Esophagus squamous epithelium (tissue), 5 donors: Measurements from ENCODE around the gene UGGT1. TPM values are rescaled to one million over a fixed set of nuclear protein-coding genes. Genes with fewer than 3 reads are reported as not detected.

Experiments used
- DNase-seq: peaks from one replicate; lab custom pipeline; 2025; lab: John Stamatoyannopoulos, UW
- H3K27ac ChIP-seq, 4 donors: fragments of 200-600 bp; sonication (generic); one replicate each; pipeline ENCODE4 v1.5.1; 2016 to 2019; ENCODE audit warnings: mild to moderate bottlenecking in 1 of 4
- H3K27me3 ChIP-seq, 4 donors: fragments of 200-600 bp; sonication (generic); 1 replicate in 3 of 4; 2 replicates in 1 of 4; pipeline versions ENCODE4 v1.5.1 to v1.6.0; 2017 to 2021; ENCODE audit warnings: antibody characterized with exemption in 1 of 4
- H3K36me3 ChIP-seq, 3 donors: fragments of 200-600 bp; sonication (generic); one replicate each; pipeline ENCODE4 v1.5.1; 2016 to 2019
- H3K4me1 ChIP-seq, 3 donors: fragments of 200-600 bp; sonication (generic); one replicate each; pipeline ENCODE4 v1.5.1; 2017 to 2019
- H3K4me3 ChIP-seq, 4 donors: fragments of 200-600 bp; sonication (generic); 1 replicate in 3 of 4; 2 replicates in 1 of 4; pipeline ENCODE4 v1.5.1; 2016 to 2019; ENCODE audit warnings: mild to moderate bottlenecking in 2 of 4, moderate library complexity in 1 of 4
- H3K9me3 ChIP-seq, 3 donors: fragments of 200-600 bp; sonication (generic); one replicate each; pipeline ENCODE4 v1.5.1; 2016 to 2019
- POLR2A ChIP-seq, 4 donors: fragments of 450-650 bp; IDR thresholded peaks; one replicate each; pipeline ENCODE4 v1.6.1; 2017; ENCODE audit warnings: antibody characterized with exemption in 4 of 4, mild to moderate bottlenecking in 4 of 4, moderate library complexity in 3 of 4
- WGBS, 2 donors: methylation state at CpG; one replicate each; pipeline ENCODE4 v1.1.5; 2018; 5-methylcytosine and 5-hydroxymethylcytosine counted together
- intact Hi-C: fragments of 100-400 bp; cut with DNase I; formaldehyde crosslinking; loops from one replicate; pipeline ENCODE4 v1.15.0; 2022
- total RNA-seq, 4 donors: library from RNA; depleted of rRNA; stranded (reverse); fragments of >200 nt; gene quantifications; one replicate each; pipeline ENCODE4 v1.1.0, GENCODE V29; 2016
- TF ChIP-seq, protein P1 (sequence below), 6 experiments: fragments of 450-650 bp in 4 of 6; fragments of 200-600 bp in 2 of 6; sonication (generic) in 2 of 6; IDR thresholded peaks; one replicate each; pipeline ENCODE4 v1.5.1; 2016 to 2019; ENCODE audit warnings: antibody characterized with exemption in 6 of 6, mild to moderate bottlenecking in 4 of 6, moderate library complexity in 4 of 6
- donor health status: DM: yes; HTN: yes; CAD: no.

The UGGT1 gene
- total RNA-seq, 4 donors from 2014 or later: 30.1 to 44.7 (median 42.1) TPM

DNA sequence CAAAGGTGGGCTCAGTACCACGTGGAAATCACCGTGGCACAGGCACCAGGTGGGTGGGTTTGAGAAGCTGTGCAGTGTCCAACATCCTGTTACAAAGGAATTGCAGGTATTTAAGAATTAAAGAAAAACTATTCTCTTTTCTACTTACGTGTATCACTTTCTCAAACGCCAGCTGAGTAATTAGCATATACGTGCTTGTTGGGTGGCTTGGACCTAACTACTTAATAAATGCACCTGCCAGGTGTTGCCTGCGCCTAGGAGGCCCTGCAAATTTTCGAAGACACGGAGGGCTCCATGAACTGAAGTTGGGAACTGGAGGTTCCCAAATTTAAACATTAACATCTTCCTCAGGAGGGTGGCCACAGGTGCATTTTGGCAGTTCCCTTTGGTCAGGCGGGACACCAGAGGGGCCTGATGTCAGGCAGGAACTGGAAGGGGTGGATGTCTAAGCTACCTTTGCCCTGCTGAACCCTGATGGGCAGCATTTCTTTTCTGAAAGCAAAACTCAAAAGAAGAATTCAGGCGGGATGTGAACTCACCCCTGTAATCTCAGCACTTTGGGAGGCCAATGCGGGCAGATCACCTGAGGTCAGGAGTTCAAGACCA lies 142.9 kb downstream of the UGGT1 start:
- Histone ChIP-seq H3K27me3 (no peaks in the 10 kb centered on the region), H3K27ac (no peak overlapping the region), H3K4me3 (peak overlapping the region in 3 of 4 donors; percentile 66 to 84 (median 73)), H3K4me1 (peaks cover 4 to 17% (median 5%) of the 10 kb centered on the region in 3 donors), H3K36me3 (no peaks in the 10 kb centered on the region), H3K9me3 (no peaks in the 10 kb centered on the region)
- intact Hi-C loops: no loop called here
- TF ChIP-seq POLR2A (IDR thresholded peaks at IDR 0.05): no peak
- TF ChIP-seq, protein P1, sequence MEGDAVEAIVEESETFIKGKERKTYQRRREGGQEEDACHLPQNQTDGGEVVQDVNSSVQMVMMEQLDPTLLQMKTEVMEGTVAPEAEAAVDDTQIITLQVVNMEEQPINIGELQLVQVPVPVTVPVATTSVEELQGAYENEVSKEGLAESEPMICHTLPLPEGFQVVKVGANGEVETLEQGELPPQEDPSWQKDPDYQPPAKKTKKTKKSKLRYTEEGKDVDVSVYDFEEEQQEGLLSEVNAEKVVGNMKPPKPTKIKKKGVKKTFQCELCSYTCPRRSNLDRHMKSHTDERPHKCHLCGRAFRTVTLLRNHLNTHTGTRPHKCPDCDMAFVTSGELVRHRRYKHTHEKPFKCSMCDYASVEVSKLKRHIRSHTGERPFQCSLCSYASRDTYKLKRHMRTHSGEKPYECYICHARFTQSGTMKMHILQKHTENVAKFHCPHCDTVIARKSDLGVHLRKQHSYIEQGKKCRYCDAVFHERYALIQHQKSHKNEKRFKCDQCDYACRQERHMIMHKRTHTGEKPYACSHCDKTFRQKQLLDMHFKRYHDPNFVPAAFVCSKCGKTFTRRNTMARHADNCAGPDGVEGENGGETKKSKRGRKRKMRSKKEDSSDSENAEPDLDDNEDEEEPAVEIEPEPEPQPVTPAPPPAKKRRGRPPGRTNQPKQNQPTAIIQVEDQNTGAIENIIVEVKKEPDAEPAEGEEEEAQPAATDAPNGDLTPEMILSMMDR (IDR thresholded peaks at IDR 0.05): no peak
- no peak for DNase-seq
- WGBS, 2 donors: 30 to 33% methylated on average over 8 to 11 of the region's 11 CpGs

DNA sequence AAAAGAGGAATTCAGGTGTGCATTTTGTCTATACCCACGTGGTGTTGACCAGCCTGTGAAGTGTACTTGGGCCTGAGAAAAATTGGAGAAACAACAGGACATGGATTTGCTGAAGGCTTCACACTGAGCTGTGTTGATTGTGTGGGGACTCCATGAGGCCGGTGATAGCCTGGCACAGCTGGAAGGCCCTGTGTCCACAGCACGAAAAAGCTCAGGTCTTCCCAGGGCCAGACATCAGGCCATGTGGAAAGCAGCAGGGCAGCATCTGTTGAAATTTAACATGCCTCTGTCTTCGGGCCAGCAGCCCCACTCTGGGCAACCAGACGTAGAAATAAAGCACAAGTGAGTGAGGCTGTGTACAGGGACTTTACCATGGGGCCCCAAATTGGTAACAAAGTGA lies 143.6 kb downstream of the UGGT1 start:
- WGBS, 2 donors: 81 to 87% methylated on average over 4 to 5 of the region's 5 CpGs
- H3K36me3 ChIP-seq: no peaks in the 10 kb centered on the region
- H3K9me3 ChIP-seq: no peaks in the 10 kb centered on the region
- no peak for DNase-seq
- no peaks in the 10 kb centered on the region for H3K27me3 ChIP-seq
- H3K27ac ChIP-seq: no peak overlapping the region
- no peak overlapping the region for H3K4me3 ChIP-seq
- intact Hi-C loops: no loop called here
- H3K4me1 ChIP-seq: peaks cover 4 to 17% (median 5%) of the 10 kb centered on the region in 3 donors
- TF ChIP-seq POLR2A (IDR thresholded peaks at IDR 0.05): no peak

DNA sequence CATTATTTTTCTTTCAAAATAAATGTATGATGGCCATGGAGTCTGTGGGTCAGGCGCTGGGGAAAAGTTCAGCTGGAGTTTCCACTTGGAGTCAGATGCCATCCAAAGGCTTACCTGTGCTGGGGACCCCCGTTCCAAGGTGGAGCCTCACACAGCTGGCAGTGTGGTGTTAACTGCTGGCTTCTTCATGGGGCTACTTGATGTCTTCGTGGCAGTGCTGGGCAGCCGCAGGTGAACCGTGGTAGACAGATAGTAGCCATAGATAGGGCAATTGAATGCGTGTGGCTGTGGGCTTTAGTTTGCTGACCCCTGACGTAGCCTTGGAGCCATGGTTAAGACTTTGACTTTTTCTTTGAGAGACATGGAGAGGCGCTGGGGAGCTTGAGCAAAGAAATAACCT lies 144.6 kb downstream of the UGGT1 start:
- intact Hi-C loops: no loop called here
- H3K4me3 ChIP-seq: no peak overlapping the region
- DNase-seq: no peak
- no peaks in the 10 kb centered on the region for H3K36me3 ChIP-seq
- TF ChIP-seq, protein P1 (IDR thresholded peaks at IDR 0.05): no peak
- TF ChIP-seq POLR2A (IDR thresholded peaks at IDR 0.05): no peak
- no peak overlapping the region for H3K27ac ChIP-seq
- H3K9me3 ChIP-seq: no peaks in the 10 kb centered on the region
- no peaks in the 10 kb centered on the region for H3K27me3 ChIP-seq
- H3K4me1 ChIP-seq: peaks cover 4 to 17% (median 5%) of the 10 kb centered on the region in 3 donors
- 86 to 87% methylated on average over 8 of the region's 8 CpGs for WGBS, 2 donors

DNA sequence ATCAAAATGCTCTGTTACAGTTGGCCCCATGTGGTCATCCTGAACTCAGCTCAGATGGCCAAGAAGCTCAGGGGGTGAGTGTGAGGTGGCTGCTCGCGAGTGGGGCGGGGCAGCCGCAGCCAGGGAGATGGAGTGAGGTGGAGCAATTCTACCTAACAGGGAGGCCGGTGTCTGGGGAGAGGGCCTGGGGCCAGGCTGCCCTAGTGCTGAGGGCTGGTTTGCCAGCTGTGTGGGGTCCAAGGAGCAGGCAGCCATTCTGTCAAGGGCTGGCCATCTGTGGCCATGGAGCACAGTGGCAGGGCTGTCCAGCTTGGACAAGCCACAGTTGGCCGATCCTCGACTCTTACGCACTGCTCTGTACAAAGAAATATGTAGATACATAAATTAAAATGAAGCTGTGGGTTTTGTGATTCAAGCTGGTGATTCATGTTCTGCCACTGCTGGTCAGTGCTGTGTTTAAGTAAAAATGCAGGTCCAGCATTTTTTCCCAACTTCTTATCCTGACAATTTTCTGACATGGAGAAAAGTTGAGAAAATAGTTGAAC lies 145.6 kb downstream of the UGGT1 start:
- DNase-seq: no peak
- intact Hi-C loops: no loop called here

DNA sequence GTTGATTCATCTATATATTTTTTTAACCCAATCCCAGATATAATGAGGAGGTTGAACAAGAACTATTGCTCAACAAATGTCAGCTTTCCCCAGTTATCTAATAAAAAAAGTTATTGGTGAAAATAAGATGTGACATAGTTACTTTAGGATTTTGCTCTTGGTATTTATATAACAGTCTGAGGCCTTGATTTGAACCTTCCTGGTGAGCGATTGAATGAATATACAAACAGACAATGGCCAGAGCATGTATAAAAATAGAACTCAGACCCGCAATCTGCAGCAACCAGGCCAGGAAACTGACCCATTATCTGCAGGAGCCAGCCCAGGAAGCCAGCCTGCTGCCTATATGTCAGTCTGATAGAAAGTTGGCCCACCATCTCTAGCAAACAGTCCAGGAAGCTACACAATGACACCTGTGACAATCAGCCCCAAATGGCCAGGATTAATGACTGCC lies 146.1 kb downstream of the UGGT1 start:
- Histone ChIP-seq H3K27ac (no peak overlapping the region), H3K4me1 (peaks cover 4 to 17% (median 5%) of the 10 kb centered on the region in 3 donors), H3K27me3 (no peaks in the 10 kb centered on the region), H3K36me3 (no peaks in the 10 kb centered on the region), H3K4me3 (no peak overlapping the region), H3K9me3 (no peaks in the 10 kb centered on the region)
- no peak for TF ChIP-seq POLR2A (IDR thresholded peaks at IDR 0.05)
- intact Hi-C loops: no loop called here
- 71 to 74% methylated on average over 2 of the region's 2 CpGs for WGBS, 2 donors
- DNase-seq: no peak

More for the DNA sequence above, 145.6 kb downstream of the UGGT1 start:
- Histone ChIP-seq H3K36me3 (no peaks in the 10 kb centered on the region), H3K27me3 (no peaks in the 10 kb centered on the region), H3K4me3 (no peak overlapping the region), H3K9me3 (no peaks in the 10 kb centered on the region), H3K4me1 (peaks cover 4 to 17% (median 5%) of the 10 kb centered on the region in 3 donors), H3K27ac (no peak overlapping the region)
- no peak for TF ChIP-seq POLR2A (IDR thresholded peaks at IDR 0.05)
- TF ChIP-seq, protein P1 (IDR thresholded peaks at IDR 0.05): no peak
- 82 to 86% methylated on average over 5 to 8 of the region's 8 CpGs for WGBS, 2 donors

DNA sequence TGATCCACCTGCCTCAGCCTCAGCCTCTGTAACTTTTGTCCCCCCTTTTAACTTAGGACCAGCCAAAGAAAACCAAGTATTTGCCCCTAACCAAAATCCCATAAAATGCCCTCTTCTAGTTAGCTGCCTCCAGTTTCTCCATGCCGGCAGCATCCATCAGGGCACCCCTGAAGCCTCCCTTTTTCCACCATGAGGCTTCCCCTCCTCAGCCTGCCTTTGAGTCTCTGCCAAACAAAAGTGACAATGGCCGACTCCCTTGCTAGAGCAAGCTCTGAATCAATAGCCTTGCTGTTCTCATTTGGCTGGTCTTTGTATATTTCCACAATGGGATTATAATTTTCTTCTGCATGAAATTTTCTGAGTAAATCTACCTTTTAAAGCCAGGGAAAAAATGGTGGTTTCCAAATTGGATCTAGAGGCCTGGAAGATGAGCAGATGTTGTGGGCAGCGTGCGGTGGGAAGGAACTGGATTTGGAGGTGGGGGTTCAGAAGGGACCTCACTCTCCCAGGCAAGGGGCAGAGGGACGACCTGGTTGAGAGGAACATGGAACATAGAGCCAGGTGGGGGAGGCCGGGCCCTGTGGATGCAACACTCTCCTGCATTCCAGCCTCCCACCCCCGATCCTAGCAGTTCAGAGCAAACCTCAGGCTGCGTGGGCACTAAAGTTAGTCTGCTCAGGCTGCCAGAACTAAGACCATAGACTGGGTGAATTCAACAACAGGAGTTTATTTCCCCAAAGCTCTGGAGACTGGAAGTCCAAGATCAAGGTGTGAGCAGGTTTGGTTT lies 147.1 kb downstream of the UGGT1 start:
- no peaks in the 10 kb centered on the region for H3K9me3 ChIP-seq
- H3K36me3 ChIP-seq: no peaks in the 10 kb centered on the region
- no peak overlapping the region for H3K27ac ChIP-seq
- no peak for TF ChIP-seq POLR2A (IDR thresholded peaks at IDR 0.05)
- TF ChIP-seq, protein P1 (IDR thresholded peaks at IDR 0.05): no peak
- intact Hi-C loops: no loop called here
- no peak for DNase-seq
- H3K27me3 ChIP-seq: no peaks in the 10 kb centered on the region
- WGBS, 2 donors: 75 to 93% methylated on average over 4 to 8 of the region's 8 CpGs
- no peak overlapping the region for H3K4me3 ChIP-seq
- H3K4me1 ChIP-seq: peaks cover 0 to 9% (median 0%) of the 10 kb centered on the region in 3 donors
